GM19023 (cell line): ENCODE results near the gene ENO3.

Experiments used
- ATAC-seq: cut with Tn5 transposase; IDR thresholded peaks from one replicate; pipeline ENCODE4 v1.9.1; 2021; ENCODE audit warnings: mild to moderate bottlenecking, moderate library complexity; ENCODE audit not compliant: unreplicated experiment

ENO3 gene

GRCh38 chr17:5003214-5003867 lies 52.4 kb downstream of the ENO3 start:
- ATAC-seq = no peak
